Thyroid gland (tissue), 4 donors: ENCODE results near the gene OGG1. TPM values are rescaled to one million over a fixed set of nuclear protein-coding genes. Genes with fewer than 3 reads are reported as not detected.

Experiments used
- DNase-seq, 2 donors: peaks; one replicate each; pipeline ENCODE4 v3.0.0-alpha.2; 2019
- H3K27ac ChIP-seq, 3 donors: fragments of 200-600 bp; sonication (generic); 1 replicate in 2 of 3; 2 replicates in 1 of 3; pipeline ENCODE4 v1.5.1; 2016 to 2019; ENCODE audit warnings: mild to moderate bottlenecking in 1 of 3, moderate library complexity in 1 of 3
- H3K27me3 ChIP-seq: fragments of 200-600 bp; sonication (generic); one replicate; pipeline ENCODE4 v1.5.1; 2019
- H3K36me3 ChIP-seq, 2 donors: fragments of 200-600 bp; sonication (generic); one replicate each; pipeline ENCODE4 v1.5.1; 2016 to 2019
- H3K4me1 ChIP-seq, 2 donors: fragments of 200-600 bp; sonication (generic); one replicate each; pipeline ENCODE4 v1.5.1; 2017 to 2019
- H3K4me3 ChIP-seq, 3 donors: fragments of 200-600 bp; sonication (generic); replicated peaks in 1 of 3; 1 replicate in 2 of 3; 2 replicates in 1 of 3; pipeline ENCODE4 v1.5.1; 2016; ENCODE audit warnings: mild to moderate bottlenecking in 1 of 3
- H3K9me3 ChIP-seq: fragments of 200-600 bp; sonication (generic); one replicate; pipeline ENCODE4 v1.5.1; 2017
- POLR2A ChIP-seq, 2 donors: fragments of 450-650 bp; IDR thresholded peaks; one replicate each; pipeline ENCODE4 v1.6.1; 2017; ENCODE audit warnings: antibody characterized with exemption in 2 of 2, mild to moderate bottlenecking in 2 of 2, moderate library complexity in 1 of 2
- WGBS, 2 donors: methylation state at CpG; one replicate each; pipeline ENCODE4 v1.1.5; 2017; 5-methylcytosine and 5-hydroxymethylcytosine counted together
- intact Hi-C: fragments of 100-400 bp; cut with DNase I; formaldehyde crosslinking; loops from one replicate; pipeline ENCODE4 v1.15.1; 2023
- total RNA-seq, 4 donors: library from RNA; depleted of rRNA; stranded (reverse); fragments of >200 nt; gene quantifications; one replicate each; pipeline ENCODE4 v1.2.3, GENCODE V29; 2016
- TF ChIP-seq, protein P1 (sequence below), 6 experiments: fragments of 200-600 bp in 3 of 6; fragments of 450-650 bp in 3 of 6; sonication (generic) in 3 of 6; IDR thresholded peaks; one replicate each; pipeline ENCODE4 v1.5.1; 2016 to 2019; ENCODE audit warnings: antibody characterized with exemption in 6 of 6, mild to moderate bottlenecking in 2 of 6, inconsistent platforms in 1 of 6, moderate library complexity in 1 of 6

Gene OGG1
- total RNA-seq, 4 donors from 2014 or later = 23.7 to 46.6 (median 30.3) TPM

GRCh38 chr3:9806137-9806536, 56.4 kb downstream of the OGG1 start:
- Histone ChIP-seq H3K4me3 (no peak overlapping the region), H3K27ac (no peak overlapping the region), H3K4me1 (peaks cover 0 to 15% of the 10 kb centered on the region in 2 donors), H3K36me3 (peaks cover 50 to 55% of the 10 kb centered on the region in 2 donors), H3K27me3 (no peaks in the 10 kb centered on the region), H3K9me3 (no peaks in the 10 kb centered on the region)
- no peak for DNase-seq
- intact Hi-C loops = no loop called here
- TF ChIP-seq, protein P1, sequence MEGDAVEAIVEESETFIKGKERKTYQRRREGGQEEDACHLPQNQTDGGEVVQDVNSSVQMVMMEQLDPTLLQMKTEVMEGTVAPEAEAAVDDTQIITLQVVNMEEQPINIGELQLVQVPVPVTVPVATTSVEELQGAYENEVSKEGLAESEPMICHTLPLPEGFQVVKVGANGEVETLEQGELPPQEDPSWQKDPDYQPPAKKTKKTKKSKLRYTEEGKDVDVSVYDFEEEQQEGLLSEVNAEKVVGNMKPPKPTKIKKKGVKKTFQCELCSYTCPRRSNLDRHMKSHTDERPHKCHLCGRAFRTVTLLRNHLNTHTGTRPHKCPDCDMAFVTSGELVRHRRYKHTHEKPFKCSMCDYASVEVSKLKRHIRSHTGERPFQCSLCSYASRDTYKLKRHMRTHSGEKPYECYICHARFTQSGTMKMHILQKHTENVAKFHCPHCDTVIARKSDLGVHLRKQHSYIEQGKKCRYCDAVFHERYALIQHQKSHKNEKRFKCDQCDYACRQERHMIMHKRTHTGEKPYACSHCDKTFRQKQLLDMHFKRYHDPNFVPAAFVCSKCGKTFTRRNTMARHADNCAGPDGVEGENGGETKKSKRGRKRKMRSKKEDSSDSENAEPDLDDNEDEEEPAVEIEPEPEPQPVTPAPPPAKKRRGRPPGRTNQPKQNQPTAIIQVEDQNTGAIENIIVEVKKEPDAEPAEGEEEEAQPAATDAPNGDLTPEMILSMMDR (IDR thresholded peaks at IDR 0.05) = no peak
- TF ChIP-seq POLR2A (IDR thresholded peaks at IDR 0.05) = no peak
- WGBS, 2 donors = 96 to 97% methylated on average over 11 to 12 of the region's 12 CpGs

Other genes starting within 250 kb of the OGG1 start
- under 1 TPM in 2 of 4 donors, not detected in 2; 0.11 to 0.13 TPM for gene LHFPL4, start 196.1 kb upstream of the OGG1 start, total RNA-seq
- 10 to 100 TPM; 30.0 to 35.5 (median 33.5) TPM for gene MTMR14, start 100.4 kb upstream of the OGG1 start, total RNA-seq
- not detected for gene CPNE9, start 46.1 kb upstream of the OGG1 start, total RNA-seq
- gene BRPF1, start 18.2 kb upstream of the OGG1 start, total RNA-seq = 10 to 100 TPM; 19.4 to 36.6 (median 20.3) TPM
- 10 to 100 TPM; 32.1 to 44.8 (median 35.9) TPM for gene CAMK1, start 20.0 kb downstream of the OGG1 start, total RNA-seq
- gene TADA3, start 42.5 kb downstream of the OGG1 start, total RNA-seq = 10 to 100 TPM; 64.2 to 93.3 (median 83.3) TPM
- gene ARPC4, start 43.1 kb downstream of the OGG1 start, total RNA-seq = 100 to 1,000 TPM; 155 to 232 (median 187) TPM
- gene TTLL3, start 60.3 kb downstream of the OGG1 start, total RNA-seq = 10 to 100 TPM; 39.0 to 64.6 (median 56.9) TPM
- gene RPUSD3, start 94.1 kb downstream of the OGG1 start, total RNA-seq = 10 to 100 TPM; 36.2 to 49.7 (median 37.5) TPM
- gene CIDEC, start 130.3 kb downstream of the OGG1 start, total RNA-seq = 1 to 10 TPM; 2.2 to 9.4 (median 3.0) TPM
- 10 to 100 TPM; 18.9 to 37.5 (median 32.7) TPM for gene JAGN1, start 140.7 kb downstream of the OGG1 start, total RNA-seq
- gene IL17RE, start 152.9 kb downstream of the OGG1 start, total RNA-seq = 1 to 10 TPM; 3.7 to 8.1 (median 6.7) TPM
- 10 to 100 TPM; 64.2 to 70.2 (median 68.0) TPM for gene IL17RC, start 167.1 kb downstream of the OGG1 start, total RNA-seq
- 100 to 1,000 TPM in 2 of 4 donors, 10 to 100 TPM in 2; 57.3 to 192 (median 96.7) TPM for gene CRELD1, start 183.9 kb downstream of the OGG1 start, total RNA-seq
- gene PRRT3, start 202.5 kb downstream of the OGG1 start, total RNA-seq = 1 to 10 TPM; 2.8 to 8.5 (median 6.6) TPM
- gene EMC3, start 236.9 kb downstream of the OGG1 start, total RNA-seq = 100 to 1,000 TPM in 2 of 4 donors, 10 to 100 TPM in 2; 53.1 to 160 (median 117) TPM